IPS-NIHi7 (cell line): ENCODE results near the gene SCARB1.

Source experiments
- DNase-seq: peaks from one replicate; pipeline ENCODE4 v3.0.0; 2012; ENCODE audit warnings: mixed read lengths; ENCODE audit errors: extremely low spot score

The SCARB1 gene

GRCh38 chr12:124745891-124746570, 117.6 kb downstream of the SCARB1 start:
- peak; percentile 93 for DNase-seq

- no peak for DNase-seq
These were observed 118.2 kb downstream of the SCARB1 start for GRCh38 chr12:124745465-124745890.

DNA sequence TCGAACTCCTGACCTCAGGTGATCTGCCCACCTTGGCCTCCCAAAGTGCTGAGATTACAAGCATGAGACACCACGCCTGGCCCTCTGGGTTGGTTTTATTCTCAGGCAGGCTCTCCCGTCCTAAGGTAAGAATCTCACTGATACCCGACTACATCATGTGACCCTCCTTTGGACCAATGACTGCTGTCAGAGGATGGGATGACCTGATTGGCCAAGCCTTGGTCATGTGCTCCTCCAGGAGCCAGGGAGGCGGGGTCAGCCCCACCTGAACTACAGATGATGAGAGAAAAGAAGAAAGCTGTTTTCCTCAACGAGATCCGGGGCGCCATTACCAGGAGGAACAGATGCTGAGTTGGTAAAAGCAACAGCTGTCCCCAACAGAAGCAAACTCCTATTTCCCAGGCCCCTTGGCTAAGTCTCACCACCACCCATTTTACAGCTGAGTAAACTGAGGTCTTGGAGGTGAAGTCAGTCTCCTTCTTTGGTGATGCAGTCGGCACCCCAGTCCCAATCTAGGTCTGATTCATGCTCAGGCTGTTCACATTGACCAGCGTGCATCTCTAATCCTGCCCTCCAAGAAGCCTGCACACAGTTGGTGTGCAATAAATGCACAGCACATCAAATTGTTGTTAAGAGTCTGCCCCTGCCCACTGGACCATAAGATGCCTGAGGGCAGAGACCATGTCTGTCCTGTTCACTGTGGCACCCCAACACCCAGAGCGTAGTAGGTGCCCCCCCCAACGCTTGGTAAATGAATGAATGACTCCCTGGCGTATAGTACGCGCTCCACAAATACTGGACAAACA, 118.8 kb downstream of the SCARB1 start:
- DNase-seq = peak; percentile 86

GRCh38 chr12:124744273-124744640, 119.4 kb downstream of the SCARB1 start:
- DNase-seq = no peak

- DNase-seq = no peak
These were observed 120.0 kb downstream of the SCARB1 start for GRCh38 chr12:124743479-124744272.

- no peak for DNase-seq
These were observed 121.0 kb downstream of the SCARB1 start for GRCh38 chr12:124742678-124743077.

DNA sequence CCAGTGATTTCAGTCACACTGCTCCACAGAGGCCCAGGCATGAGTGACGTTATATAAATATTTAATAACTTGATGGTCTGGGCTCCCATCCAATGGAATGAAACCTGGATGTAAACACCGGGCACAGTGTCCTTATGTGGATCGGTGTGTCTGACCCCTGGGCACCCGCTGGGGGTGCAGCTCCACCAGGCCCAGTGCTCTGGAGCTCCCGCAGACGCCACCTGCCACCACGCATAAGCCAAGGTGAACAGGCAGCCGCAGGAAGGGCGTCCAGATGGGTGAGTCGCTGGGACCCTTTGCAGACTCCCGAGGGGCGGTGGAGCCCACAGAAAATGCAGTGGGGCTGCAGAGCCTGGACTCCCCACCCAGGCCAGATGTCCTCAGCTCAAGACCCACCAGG, 121.6 kb downstream of the SCARB1 start:
- DNase-seq = no peak

GRCh38 chr12:124741211-124741610, 122.5 kb downstream of the SCARB1 start:
- DNase-seq = no peak

- no peak for DNase-seq
These were observed 123.0 kb downstream of the SCARB1 start for GRCh38 chr12:124740691-124741137.

GRCh38 chr12:124739953-124740561, 123.6 kb downstream of the SCARB1 start:
- DNase-seq = no peak

GRCh38 chr12:124738636-124739467, 124.8 kb downstream of the SCARB1 start:
- DNase-seq = no peak

DNA sequence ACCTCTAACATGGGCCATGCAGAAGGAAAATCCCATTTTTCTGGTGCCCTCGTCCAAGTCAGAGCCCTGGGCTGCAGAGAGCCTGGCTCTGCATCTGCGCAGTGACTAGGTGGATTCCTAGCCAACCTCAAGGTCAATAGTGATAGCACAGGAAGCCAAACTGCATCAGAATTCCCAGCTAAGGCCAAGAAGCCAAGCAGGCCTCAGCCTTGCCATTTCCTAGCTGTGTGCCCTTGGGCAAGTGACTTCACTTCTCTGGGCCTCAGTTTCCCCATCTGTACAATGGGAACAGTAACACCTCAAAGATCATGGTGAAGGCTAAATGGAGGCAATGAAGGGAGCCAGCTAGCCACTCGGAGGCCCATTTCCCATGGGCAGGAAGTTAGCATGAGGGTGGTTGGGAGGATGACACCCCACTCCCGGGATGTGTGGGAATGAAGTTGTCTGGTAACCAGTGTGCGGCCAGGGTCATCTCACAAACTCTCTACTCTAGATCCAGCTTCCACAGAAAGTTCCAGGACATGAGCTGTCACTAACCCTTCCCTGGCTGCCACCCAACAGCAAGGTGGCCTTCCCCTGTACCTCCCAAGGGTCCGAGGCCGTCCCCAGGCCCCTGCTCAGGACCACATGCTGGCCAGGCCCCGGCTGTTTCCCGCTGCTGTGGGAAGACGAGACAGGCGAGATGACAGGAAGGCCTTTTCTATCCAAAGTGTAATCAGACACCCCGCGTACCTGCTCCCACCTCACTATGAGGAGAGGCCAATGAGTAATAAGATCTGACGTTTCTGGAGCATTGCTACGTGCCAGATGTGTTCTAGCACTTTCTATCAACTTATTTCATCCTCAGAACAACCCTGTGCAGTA, 125.7 kb downstream of the SCARB1 start:
- no peak for DNase-seq

- no peak for DNase-seq
These were observed 126.6 kb downstream of the SCARB1 start for GRCh38 chr12:124737040-124737419.

GRCh38 chr12:124736115-124737039, 127.3 kb downstream of the SCARB1 start:
- DNase-seq = no peak

DNA sequence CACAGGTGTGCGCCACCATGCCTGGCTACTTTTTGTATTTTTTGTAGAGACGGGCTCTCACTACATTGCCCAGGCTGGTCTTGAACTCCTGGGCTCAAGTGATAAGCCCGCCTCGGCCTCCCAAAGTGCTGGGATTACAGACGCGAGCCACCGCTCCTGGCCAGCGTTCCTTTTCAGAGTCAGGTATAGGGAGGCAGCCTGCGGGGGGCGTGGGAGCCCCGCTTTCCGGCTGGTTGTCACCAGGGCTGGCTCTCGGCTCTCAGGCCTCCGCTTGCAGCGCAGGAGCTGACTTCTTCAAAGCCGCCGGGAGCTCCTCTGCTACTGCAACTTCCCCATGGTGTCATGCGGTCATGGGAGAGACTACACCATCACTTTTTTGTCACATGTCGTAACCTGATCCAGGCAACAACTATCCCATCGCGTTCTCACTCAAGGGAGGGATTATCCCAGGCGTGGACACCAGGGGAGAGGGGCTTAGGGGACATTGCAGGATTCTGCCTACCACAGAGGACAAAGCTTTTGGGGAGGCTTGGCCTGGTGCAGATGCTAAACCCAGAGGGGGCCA, 129.4 kb downstream of the SCARB1 start:
- DNase-seq = peak; percentile 81

GRCh38 chr12:124733086-124733485, 130.6 kb downstream of the SCARB1 start:
- DNase-seq = no peak

- no peak for DNase-seq
These were observed 131.2 kb downstream of the SCARB1 start for GRCh38 chr12:124732275-124733075.

DNA sequence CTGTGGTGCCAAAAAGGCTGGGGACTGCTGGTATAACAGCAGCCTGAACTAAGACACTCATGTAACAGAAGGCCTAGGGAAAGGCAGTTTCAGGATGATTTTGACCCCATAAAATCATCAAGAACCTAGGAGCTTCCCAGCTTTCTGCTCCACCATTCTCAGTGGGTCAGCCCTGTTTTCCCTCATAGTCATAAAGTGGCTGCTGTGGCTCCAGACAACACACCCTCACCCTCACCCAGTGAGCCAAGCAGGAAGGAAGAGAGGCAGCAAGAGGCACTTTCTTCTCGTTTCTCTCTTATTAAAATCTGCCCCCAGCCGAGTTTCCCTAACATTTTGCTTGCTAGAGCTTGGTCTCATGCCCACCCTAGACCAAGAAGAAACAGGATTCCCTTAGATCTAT, 131.8 kb downstream of the SCARB1 start:
- no peak for DNase-seq
